Activated CD4-positive, alpha-beta T cell treated with anti-CD3 and anti-CD28 coated beads, Interleukin-2, Interleukin-6, amounts not matched to agents 100 ng/mL and 50 ng/mL, durations not matched to agents 16 hours and 8 hours (primary cell): ENCODE data around the gene TBCK.

Source experiments
- DNase-seq: peaks from one replicate; pipeline ENCODE4 v3.0.0-alpha.2; 2020

TBCK gene

DNA sequence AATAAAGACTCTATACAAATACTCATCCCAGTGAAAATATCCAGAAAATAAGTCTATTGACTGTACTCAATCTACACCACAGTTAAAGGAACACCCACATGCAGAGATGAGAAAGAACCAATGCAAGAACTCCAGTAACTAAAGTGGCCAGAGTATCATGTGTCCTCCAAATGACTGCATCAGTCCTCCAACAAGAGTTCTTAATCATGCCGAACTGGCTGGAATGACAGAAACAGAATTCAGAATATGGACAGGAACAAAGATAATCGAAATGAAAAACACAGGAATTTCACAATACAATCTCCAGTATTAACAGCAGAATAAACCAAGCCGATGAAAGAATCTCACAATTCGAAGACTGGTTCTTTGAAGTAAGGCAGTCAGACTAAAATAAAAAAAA is 210.3 kb downstream of the TBCK start:
- no peak for DNase-seq

DNA sequence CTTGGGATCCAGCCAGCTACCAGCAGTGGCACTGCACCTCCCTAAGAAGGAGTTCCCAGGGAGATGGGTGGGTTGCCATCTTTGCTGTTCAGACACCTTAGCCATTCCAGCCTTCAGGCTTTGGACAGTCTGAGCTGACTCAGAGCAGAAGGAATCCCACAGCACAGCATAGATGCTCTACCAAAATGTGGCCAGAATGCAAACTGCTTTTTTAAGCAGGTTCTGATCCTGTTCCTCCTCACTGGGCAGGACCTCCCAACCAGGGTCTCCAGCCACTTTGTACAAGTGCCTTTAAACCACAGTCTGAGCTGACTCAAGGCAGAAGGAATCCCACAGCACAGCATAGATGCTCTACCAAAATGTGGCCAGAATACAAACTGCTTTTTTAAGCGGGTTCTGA is 211.7 kb downstream of the TBCK start:
- no peak for DNase-seq

DNA sequence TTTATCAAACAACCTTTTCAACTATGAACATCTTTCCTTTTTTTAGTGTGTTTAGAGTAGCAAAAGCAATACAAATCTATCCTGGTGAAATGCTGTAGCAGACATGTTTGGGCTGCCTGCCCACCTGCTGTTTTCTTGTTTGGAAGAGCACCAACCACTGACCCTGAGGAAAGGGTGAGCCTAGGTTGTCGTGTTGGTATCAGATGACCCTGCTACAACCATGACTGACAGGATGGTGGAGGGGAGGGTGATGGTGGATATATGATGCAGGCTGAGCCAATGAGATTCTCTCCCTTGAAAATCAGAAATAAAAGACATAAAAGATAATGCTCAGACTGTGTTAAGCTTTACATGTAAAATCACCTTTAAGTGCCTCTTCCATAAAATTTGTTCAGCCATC is 219.6 kb downstream of the TBCK start:
- no peak for DNase-seq

DNA sequence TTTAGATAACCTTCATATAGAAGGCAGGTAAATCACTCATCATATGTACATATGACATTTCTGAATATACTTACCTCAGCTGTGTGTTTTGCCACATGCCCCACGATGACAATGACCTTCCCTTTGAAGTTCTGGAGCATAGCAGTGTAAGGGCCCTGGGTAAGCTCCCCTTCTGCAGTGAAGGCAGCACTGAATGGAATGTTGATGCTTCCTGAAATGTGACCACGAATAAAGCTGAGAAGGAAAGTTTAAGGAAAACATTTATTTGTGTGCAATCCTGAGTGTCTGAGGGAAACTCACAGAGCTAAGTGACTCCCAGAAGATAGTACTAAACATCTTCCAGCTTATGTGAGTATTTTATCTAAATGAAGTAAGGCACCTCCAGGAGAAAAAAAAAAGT is 220.6 kb downstream of the TBCK start:
- no peak for DNase-seq

DNA sequence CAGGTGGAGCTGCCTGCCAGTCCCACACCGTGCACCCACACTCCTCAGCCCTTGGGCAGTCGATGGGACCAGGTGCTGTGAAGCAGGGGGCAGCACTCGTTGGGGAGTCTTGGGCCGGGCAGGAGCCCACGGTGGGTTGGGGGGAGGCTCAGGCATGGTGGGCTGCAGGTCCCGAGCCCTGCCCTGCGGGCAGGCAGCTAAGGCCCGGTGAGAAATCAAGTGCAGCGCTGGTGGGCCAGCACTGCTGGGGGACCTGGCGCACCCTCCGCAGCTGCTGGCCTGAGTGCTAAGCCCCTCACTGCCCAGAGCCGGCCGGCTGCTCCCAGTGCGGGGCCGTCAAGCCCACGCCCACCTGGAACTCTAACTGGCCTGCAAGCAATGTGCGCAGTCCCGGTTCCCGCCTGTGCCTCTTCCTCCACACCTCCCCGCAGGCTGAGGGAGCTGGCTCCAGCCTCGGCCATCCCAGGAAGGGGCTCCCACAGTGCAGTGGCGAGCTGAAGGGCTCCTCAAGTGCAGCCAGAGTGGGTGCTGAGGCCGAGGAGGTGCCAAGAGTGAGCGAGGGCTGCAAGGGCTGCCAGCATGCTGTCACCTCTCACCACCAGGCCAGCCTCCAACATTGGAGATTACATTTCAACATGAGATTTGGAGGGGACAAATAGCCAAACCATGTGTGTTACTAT is 223.5 kb downstream of the TBCK start:
- DNase-seq, result no peak

DNA sequence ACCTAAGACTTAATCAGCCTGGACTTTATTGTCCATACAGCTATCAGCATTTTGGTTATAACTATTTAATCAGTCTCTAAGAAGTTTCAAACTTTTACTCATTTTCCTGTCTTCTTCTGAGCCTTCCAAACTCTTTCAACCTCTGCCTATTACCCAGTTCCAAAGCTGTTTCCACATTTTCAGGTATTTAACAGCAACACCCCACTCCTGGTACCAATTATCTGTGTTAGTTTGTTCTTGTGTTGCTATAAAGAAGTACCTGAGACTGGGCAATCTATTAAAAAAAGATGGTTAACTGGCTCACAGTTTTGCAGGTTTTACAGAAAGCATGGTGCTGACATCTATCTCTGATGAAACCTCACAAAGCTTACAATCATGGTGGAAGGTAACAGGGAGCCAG is 225.2 kb downstream of the TBCK start:
- no peak for DNase-seq

DNA sequence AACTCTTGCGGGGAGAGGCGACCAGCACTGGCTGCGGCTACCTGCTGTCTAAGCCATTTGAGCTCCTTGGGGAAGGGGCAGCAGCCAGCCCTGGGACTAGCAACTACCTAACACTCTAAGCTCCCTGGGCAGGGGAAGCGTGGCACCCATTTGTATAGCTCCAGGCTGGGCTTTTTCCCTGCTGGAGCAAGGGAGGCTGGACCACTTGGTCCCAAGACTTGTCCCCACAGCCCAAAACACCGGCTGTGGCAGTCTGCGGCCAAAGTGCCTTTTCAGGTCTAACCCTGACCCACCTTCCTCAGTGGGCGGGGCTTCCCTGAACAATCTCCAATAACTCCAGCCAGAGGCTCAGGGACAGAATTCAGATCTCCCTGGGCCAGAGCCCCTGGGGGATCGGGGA is 232.9 kb downstream of the TBCK start:
- DNase-seq, result no peak

DNA sequence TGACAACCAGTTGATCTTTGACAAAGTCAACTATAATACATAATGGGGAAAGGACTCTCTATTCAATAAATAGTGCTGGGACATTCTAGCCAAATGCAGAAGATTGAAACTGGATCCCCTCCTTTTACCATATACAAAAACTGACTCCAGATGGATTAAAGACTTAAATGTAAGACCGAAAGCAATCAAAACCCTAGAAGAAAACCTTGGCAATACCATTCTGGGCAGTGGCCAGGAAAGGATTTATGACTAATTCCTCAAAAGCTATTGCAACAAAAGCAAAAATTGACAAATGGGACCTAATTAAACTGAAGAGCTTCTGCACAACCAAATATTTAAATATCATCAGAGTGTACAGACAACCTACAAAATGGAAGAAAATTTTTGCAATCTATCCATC is 235.6 kb downstream of the TBCK start:
- DNase-seq, result no peak

DNA sequence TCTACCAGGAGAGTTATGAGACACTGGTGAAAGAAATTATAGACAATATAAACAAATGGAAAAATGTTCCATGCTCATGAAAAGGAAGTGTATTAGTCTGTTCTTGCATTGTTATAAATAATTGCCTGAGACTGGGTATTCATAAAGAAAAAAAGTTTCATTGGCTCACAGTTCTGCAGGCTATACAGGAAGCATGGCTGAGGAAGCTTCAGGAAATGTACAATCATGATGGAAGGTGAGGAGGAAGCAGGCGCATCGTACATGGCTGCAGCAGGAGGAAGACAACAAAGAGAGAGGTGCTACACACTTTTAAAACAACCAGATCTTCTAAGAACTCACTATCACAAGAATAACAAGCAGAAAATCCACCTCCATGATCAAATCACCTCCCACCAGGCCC is 236.4 kb downstream of the TBCK start:
- no peak for DNase-seq

DNA sequence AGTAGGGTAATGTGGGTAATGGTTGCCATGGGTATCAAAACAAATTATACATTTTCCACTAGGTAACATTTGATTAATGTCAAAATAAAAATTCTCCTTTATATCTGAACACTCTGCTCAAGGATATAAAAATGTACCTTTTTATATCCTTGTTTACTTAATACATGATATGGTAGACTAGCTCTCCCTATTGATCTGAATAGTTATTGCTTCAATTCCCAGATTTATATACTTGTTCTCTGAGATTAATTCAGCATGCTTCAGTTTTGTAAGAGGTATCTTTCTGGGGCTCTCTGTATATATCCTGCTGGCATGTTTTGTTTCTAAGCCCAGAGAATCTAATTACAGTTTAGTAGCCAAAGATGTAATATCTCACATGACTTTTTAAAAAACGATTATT is 251.0 kb downstream of the TBCK start:
- DNase-seq, result no peak

DNA sequence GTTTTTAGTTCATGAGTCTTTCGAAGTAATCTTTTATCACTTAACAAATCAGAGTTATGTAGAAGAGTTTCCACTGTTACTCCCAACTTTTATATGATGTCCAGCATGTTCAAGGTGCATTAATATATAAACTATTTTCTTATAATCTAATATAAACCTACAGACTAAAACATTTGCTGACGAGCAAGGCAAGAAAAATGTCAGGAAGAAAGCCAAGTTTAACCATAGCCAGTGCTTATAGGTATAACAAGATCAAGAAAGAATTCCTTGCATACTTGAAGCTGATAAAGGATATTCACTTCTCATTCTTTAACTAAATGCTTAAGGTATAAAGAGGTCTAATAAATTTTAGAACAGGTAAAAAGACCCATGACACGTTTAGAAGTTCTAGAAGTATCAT is 253.0 kb downstream of the TBCK start:
- DNase-seq, result no peak

DNA sequence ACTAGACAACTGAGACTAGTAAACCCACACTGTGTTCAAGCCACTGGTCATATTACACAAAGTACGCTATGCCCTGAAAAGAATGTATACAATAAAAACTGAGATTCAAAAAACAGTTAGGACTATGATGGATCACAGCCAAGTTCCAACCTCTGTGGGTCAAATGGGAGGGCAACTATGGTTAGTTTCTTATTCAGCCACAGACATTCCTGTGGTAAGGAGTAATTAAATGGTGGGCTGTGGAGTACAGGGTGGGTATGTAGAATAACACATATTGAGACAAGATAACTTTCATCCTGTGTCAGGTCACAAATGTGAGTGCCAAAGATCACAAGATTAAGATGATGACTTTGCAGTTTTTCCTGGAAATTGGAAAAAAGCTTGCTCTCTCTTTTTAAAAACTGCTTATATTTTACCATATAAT is 253.5 kb downstream of the TBCK start:
- DNase-seq, result no peak

DNA sequence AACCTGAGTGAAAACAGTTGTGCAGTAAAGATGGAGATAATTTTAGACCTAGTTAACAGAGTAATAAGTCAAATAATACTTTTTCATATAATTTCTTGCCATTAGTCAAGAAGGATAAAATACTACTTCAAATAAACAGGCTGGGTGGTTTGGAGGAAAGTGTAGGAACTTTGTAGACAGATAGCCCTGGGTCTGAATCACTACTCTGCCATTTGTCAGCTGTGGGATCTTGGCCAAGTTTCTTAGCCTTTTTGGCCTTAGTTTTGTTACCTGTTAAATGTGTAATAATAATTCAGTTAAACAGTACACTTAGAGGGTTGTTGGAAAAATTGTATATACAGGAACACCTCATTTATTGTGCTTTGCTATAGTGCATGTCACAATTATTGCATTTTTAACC is 257.1 kb downstream of the TBCK start:
- no peak for DNase-seq

DNA sequence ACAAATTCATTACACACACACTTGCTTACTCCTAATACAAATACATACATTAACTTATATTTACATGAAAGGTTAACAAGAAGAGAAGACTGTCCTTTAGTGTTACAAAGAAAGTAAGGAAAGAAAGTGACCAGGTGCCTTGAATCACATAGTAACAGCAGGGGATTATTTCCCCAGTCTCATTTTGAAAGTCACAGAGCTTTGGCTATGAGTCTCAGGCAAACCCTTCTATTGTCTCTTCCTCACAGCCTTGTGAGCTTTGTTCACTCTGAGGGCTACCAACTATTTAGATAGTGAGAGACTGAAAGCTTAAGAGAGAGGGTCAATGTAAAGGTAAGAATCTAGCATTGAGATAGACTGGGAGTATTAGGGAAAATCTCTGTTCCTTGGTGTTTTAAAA is 259.1 kb downstream of the TBCK start:
- DNase-seq, result no peak

DNA sequence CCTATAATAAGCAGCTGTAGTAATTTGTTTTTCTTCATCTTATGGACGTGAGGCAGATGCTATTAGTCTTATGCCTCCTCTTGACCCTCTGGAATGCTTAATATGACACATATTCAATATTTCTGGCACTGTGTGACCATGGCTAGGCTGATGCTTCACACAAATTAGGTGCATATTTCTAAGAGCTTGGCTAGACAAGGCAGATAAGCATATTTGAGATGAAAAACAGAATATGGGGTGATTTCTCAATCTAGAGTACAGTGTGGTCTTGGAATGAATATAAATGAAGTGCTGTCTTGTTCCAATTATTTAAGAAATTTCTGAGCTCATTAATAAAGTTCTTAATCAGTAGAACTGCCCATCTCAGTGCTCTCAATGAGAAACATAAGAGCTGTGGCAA is 264.5 kb downstream of the TBCK start:
- DNase-seq, result no peak

DNA sequence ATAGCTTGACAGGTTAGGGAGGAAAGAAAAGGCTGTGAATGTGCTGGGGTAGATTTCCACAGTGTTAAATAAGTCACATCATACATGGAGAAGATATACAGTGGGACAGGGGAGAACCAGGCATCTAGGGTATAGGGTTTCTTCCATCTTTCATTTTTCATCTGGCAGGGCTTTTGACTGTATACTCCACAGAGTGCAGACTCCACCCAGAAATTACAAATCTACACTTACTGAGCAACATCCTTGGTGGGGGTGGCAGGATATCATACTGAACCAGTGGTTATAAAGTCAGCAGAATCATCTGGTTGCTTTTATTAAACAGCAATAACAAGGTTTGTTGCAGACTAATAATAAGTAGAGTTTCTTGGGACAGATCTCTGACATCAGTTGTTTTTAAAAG is 266.5 kb downstream of the TBCK start:
- DNase-seq, result no peak

DNA sequence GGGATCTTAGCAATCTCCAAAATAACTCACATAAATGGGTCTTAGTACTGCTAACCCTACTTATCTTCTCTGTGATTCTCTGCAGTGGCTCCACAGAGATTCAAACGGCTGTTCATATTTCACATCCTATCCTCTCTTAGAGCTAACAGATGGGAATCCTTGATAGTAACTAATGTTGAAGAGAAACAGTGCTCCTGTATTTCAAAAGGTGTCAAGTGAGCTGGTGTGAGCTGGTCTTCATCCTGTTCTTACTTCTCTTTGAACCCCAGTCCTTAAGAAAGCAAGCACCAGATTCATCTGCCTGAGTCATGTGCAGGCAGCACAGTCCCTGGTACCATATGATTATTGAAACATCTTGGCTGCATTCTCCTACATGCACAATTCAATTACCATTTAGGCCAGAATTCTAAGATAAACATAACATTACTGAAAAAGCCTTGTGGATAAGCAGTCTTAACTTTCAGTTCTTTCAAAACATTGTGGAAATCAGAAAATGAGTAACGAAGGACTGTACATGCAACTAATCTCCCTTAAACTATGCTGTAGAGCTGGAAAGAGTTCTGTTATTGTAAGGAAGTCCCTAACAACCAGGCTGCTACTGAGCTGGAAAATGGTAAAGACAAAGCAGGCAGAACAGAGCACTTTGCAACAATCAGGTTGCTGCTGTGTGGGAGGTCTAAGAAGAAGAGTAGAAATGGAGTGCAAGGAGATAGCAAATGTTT is 267.6 kb downstream of the TBCK start:
- no peak for DNase-seq

DNA sequence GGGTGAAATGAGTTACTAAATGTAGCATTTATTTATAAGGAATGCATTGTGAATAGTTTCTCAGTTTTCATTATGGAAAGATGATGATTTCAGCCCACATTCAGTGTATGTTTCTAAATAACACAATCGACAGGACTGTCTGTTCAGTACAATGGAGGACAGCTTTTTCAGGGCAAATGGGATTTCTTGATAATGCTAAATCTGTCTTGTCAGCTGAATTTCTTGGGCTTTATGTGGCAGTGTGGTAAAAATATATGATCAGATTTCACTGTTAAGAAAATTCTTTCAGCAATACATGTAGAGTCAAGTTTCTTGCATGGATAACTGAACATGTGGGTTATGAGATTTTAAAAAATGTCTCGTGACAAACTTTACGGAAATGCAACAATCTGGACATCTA is 269.9 kb downstream of the TBCK start:
- no peak for DNase-seq

DNA sequence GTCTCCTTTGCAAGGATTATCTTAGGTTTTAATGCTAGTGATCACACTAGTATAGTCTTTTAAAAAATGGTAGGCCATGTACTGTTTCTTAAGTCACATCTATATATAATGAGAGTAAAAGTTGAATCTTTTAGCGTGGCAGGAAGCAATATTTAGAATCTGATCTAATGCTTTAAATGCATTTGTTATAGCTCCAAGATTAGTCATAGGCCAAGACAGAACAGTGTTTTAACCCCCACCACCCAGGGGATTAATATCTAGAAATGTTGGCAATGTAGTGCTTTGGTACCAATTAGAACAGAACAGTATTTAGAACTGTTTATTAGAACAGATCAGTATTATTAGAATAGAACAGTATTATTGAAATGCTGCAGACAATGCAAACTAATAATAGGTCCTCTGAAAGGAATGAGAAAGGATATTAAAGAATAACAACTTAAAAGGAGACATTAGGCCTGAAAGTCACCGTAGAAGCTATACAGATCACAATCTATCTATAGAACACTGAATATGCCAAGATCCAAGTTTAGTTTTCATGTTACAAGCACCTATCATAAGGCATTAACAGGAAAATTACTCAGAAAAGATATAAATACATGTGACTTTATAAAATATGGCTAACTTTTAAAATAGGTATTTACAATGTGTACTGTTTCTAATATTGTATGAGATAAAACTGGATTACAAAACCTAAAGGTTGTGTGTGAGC is 274.6 kb downstream of the TBCK start:
- DNase-seq, result no peak

DNA sequence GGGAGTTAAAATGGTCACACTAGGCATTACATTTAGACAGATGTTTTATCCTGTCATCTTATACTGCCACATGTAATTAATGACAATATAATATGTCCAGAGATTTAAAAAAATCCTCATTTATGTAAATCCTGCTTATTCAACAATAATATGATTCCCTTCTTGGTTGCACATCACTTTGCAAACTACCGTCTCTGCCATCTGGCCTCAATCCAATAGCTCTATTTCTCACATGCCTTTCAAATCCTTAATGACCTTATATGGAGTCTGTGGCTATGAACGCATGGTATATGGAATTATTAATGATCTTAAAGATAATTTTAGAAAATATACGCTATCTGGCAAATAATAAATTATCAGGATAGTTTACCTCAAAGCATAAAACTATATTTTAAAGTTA is 276.2 kb downstream of the TBCK start:
- no peak for DNase-seq

DNA sequence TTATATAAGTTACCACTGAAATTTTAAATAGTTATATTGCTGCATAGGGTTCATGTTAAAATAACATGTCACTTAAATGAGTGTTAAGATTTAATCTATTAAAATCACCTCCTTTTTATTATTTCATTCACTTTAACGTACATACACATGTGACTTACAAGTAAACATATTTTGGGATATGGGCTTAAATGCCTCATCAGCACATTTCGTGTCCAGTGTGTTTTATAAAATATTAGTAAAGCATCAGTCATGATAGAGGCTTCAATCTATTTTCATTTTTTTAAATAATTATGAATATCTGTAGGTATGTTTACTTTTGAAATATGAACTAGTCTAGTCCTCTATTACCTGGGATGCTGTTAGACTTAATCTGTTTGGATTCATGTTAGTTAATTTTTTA is 277.1 kb downstream of the TBCK start:
- DNase-seq, result no peak

DNA sequence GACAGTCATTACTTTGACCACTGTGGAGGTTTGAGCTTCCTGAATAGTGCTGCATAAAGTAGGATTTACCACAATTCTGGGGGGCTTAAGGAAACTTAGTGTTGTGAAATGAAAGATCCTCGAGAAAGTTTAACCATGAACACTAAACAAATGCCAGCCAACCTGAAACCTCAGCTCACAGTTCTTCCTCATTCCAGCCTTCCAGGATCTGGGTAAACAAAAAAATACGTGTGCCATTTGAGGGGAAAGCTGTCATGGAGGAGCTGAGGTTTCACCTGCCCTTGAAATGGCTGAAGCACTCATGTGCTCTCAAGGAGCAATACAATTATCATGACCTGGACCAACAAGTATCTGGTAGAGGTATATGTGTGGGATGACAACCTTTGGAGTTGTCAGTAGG is 278.0 kb downstream of the TBCK start:
- DNase-seq, result no peak

DNA sequence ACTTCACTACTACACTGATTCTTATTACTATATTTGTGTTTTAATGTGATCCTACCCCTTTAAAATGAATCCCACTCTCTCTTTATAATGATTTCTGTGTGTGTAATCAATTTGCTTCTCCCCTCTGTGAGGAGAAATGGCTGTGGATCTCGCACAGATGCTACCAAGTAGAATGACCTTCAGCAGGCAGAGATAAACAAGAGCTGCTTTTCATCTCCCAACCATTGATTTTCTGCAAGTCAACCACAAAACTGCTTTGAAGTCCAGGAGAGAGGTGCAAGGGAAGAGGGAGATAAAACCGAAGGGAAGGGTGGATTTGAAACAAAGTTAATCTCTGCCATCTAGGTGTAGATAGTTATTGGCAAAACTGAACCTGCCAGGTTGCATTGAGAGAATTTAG is 279.2 kb downstream of the TBCK start:
- DNase-seq, result no peak

DNA sequence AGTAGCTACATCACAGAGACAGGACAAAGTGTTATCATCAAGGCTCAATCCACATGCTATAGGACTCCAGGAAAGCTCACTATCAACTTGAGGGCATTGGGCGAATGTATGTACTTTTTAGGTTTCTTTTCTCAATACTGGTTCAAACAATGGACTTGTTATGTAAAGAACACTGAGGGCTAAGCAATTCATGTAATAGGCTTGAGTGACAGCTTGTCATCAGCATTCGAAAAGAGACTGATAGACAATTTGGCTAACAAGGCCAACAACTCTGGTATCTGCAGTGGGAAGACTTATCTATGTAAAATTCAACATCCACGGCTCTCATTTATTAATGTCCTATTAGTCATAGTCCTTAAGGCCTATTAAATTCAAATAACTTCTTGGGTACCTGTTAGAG is 279.7 kb downstream of the TBCK start:
- no peak for DNase-seq
